KMS-11 (cell line): ENCODE data around the gene NDUFB11.

ENCODE experiments used
- H2AFZ ChIP-seq: fragments of 200-600 bp; sonication (generic); 2 replicates; pipeline ENCODE4 v1.6.1; 2016; ENCODE audit warnings: antibody characterized with exemption, mixed run types, low read depth
- H3K27ac ChIP-seq: fragments of 200-600 bp; sonication (generic); 2 replicates; pipeline ENCODE4 v1.6.1; 2016; ENCODE audit warnings: mild to moderate bottlenecking, mixed run types
- H3K27me3 ChIP-seq: fragments of 200-600 bp; sonication (generic); 2 replicates; pipeline ENCODE4 v1.6.1; 2017; ENCODE audit warnings: mild to moderate bottlenecking, low read depth, mixed run types, moderate library complexity; ENCODE audit not compliant: insufficient read depth
- H3K36me3 ChIP-seq: fragments of 200-600 bp; sonication (generic); 2 replicates; pipeline ENCODE4 v1.6.1; 2017; ENCODE audit warnings: mild to moderate bottlenecking, mixed run types; ENCODE audit not compliant: insufficient read depth
- H3K4me1 ChIP-seq: fragments of 200-600 bp; sonication (generic); 2 replicates; pipeline ENCODE4 v1.6.1; 2016; ENCODE audit warnings: mild to moderate bottlenecking, low read depth, mixed run types; ENCODE audit not compliant: poor library complexity, severe bottlenecking
- H3K4me2 ChIP-seq: fragments of 200-600 bp; sonication (generic); 2 replicates; pipeline ENCODE4 v1.7.0; 2016; ENCODE audit warnings: mild to moderate bottlenecking, mixed run types
- H3K4me3 ChIP-seq: fragments of 200-600 bp; sonication (generic); IDR thresholded peaks from 2 replicates; pipeline ENCODE4 v1.6.1; 2017; ENCODE audit warnings: low read depth, low read length, mixed read lengths; ENCODE audit not compliant: insufficient read depth
- H3K79me2 ChIP-seq: fragments of 200-600 bp; sonication (generic); 2 replicates; pipeline ENCODE4 v1.6.1; 2016; ENCODE audit warnings: low read depth, mixed run types; ENCODE audit not compliant: insufficient read depth
- H3K9ac ChIP-seq: fragments of 200-600 bp; sonication (generic); 2 replicates; pipeline ENCODE4 v1.6.1; 2016; ENCODE audit warnings: mild to moderate bottlenecking, mixed run types
- H4K20me1 ChIP-seq: fragments of 200-600 bp; sonication (generic); 2 replicates; pipeline ENCODE4 v1.6.1; 2016; ENCODE audit warnings: mild to moderate bottlenecking, mixed run types; ENCODE audit not compliant: insufficient read depth
- CTCF ChIP-seq: fragments of 200-600 bp; sonication (generic); conservative IDR thresholded peaks from 2 replicates; pipeline ENCODE4 v1.6.1; 2017; ENCODE audit warnings: low read depth, mild to moderate bottlenecking, antibody characterized with exemption, low read length, moderate library complexity, mixed read lengths

NDUFB11 gene

GRCh38 chrX:47185241-47185640 is 40.7 kb upstream of the NDUFB11 start:
- Histone ChIP-seq H3K79me2 (no peaks in the 10 kb centered on the region), H3K27me3 (no peaks in the 10 kb centered on the region), H3K36me3 (no peaks in the 10 kb centered on the region), H3K4me3 (no peak overlapping the region), H3K9ac (no peak overlapping the region), H2AFZ (no peak overlapping the region), H3K4me1 (peaks cover 2% of the 10 kb centered on the region), H3K4me2 (no peak overlapping the region), H3K27ac (no peak overlapping the region), H4K20me1 (no peaks in the 10 kb centered on the region)
- no peak for TF ChIP-seq CTCF

- H3K27ac ChIP-seq: no peak overlapping the region
- no peaks in the 10 kb centered on the region for H3K27me3 ChIP-seq
- H3K4me1 ChIP-seq: no peaks in the 10 kb centered on the region
- H2AFZ ChIP-seq: no peak overlapping the region
- no peak overlapping the region for H3K4me2 ChIP-seq
- H3K36me3 ChIP-seq: no peaks in the 10 kb centered on the region
- no peaks in the 10 kb centered on the region for H4K20me1 ChIP-seq
- H3K4me3 ChIP-seq: no peak overlapping the region
- H3K79me2 ChIP-seq: no peaks in the 10 kb centered on the region
- no peak for TF ChIP-seq CTCF
- H3K9ac ChIP-seq: no peak overlapping the region
Observed at GRCh38 chrX:47184486-47184885, 40.0 kb upstream of the NDUFB11 start.

- no peak for TF ChIP-seq CTCF
- Histone ChIP-seq H3K79me2 (no peaks in the 10 kb centered on the region), H3K9ac (no peak overlapping the region)
Observed at GRCh38 chrX:47182106-47182700, 37.7 kb upstream of the NDUFB11 start.

GRCh38 chrX:47181301-47181700 is 36.8 kb upstream of the NDUFB11 start:
- Histone ChIP-seq H3K27me3 (no peaks in the 10 kb centered on the region), H4K20me1 (no peaks in the 10 kb centered on the region), H3K79me2 (no peaks in the 10 kb centered on the region), H3K4me1 (no peaks in the 10 kb centered on the region), H3K9ac (no peak overlapping the region), H3K36me3 (no peaks in the 10 kb centered on the region; the same call in 1 of the 2 replicates), H3K27ac (no peak overlapping the region), H2AFZ (no peak overlapping the region), H3K4me2 (no peak overlapping the region), H3K4me3 (no peak overlapping the region)
- no peak for TF ChIP-seq CTCF

More at GRCh38 chrX:47182106-47182700, 37.7 kb upstream of the NDUFB11 start:
- no peaks in the 10 kb centered on the region for H3K27me3 ChIP-seq
- no peak overlapping the region for H3K4me3 ChIP-seq
- H3K36me3 ChIP-seq: no peaks in the 10 kb centered on the region
- H3K27ac ChIP-seq: no peak overlapping the region
- no peak overlapping the region for H3K4me2 ChIP-seq
- H3K4me1 ChIP-seq: no peaks in the 10 kb centered on the region
- H2AFZ ChIP-seq: no peak overlapping the region
- H4K20me1 ChIP-seq: no peaks in the 10 kb centered on the region
